KOPT-K1 (cell line): Measurements from ENCODE around the gene CSHL1.
"Not testable (repeated sequence)": the region's sequence is repeated elsewhere in the genome, so short reads cannot be mapped to it uniquely, and the experiment has no call there.

Source experiments
- H3K27ac ChIP-seq: fragments of 200-600 bp; sonication (generic); 2 replicates; pipeline ENCODE4 v1.5.1; 2016; ENCODE audit warnings: antibody characterized with exemption, mild to moderate bottlenecking, low read depth, low read length; ENCODE audit not compliant: poor library complexity, severe bottlenecking
- H3K36me3 ChIP-seq: fragments of 200-600 bp; sonication (generic); 2 replicates; pipeline ENCODE4 v1.5.1; 2017; ENCODE audit warnings: antibody characterized with exemption, mild to moderate bottlenecking, low read length, moderate library complexity; ENCODE audit not compliant: insufficient read depth
- H3K9me3 ChIP-seq: fragments of 200-600 bp; sonication (generic); 2 replicates; pipeline ENCODE4 v1.5.1; 2017; ENCODE audit warnings: antibody characterized with exemption, low read length, mild to moderate bottlenecking; ENCODE audit not compliant: insufficient read depth, poor library complexity, severe bottlenecking

The CSHL1 gene

DNA sequence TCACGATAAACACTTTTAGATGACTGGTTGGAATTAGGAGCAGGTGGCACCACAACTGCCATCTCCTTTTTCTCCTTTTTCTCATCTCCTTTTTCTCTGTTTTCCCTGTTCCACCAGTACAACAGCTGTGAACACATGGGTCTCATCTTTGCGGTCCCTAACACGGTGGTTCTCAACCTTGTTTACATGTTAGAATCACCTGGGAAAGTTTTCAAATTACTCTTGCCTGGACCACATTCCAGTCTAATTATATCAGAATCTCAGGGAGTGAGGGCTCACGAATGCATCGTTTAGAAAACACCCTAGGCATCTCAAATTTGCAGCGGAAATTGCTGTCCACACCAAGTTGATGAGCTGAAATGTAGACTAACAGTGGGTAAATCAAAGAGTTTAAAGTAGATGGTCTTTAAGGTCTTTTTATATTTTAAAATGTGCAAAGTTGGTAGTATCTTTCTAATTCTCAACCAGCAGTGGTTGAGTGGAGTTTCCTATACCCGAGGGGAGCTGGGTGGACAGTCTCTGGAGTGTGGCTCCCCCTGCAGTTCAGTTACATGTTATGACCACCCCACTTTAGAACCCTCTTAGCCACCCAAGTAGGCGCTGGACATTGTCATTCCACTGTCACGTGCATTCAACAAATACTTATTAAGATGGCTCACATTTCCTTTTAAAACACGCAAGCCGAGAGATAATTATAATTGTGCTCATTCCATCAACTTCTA is 18.6 kb downstream of the CSHL1 start:
- H3K9me3 ChIP-seq, H3K36me3 ChIP-seq, H3K27ac ChIP-seq: not testable (repeated sequence)

- H3K9me3 ChIP-seq, H3K27ac ChIP-seq, H3K36me3 ChIP-seq: not testable (repeated sequence)
Measured at GRCh38 chr17:63889026-63889848, 21.8 kb downstream of the CSHL1 start.

GRCh38 chr17:63885119-63885518 is 25.9 kb downstream of the CSHL1 start:
- H3K36me3 ChIP-seq, H3K27ac ChIP-seq, H3K9me3 ChIP-seq: not testable (repeated sequence)

- not testable (repeated sequence) for H3K9me3 ChIP-seq, H3K27ac ChIP-seq, H3K36me3 ChIP-seq
Measured at GRCh38 chr17:63882626-63883126, 28.4 kb downstream of the CSHL1 start.

- H3K36me3 ChIP-seq: no peaks in the 10 kb centered on the region
- H3K9me3 ChIP-seq: no peaks in the 10 kb centered on the region
- H3K27ac ChIP-seq: no peak within 1 kb of the TSS
Measured at GRCh38 chr17:63881935-63882601, 29.0 kb downstream of the CSHL1 start, which contains the start of gene GH2. Gene GH2 (minus strand): TSS chr17:63881944. CDS start chr17:63881801, 143 bp downstream.

DNA sequence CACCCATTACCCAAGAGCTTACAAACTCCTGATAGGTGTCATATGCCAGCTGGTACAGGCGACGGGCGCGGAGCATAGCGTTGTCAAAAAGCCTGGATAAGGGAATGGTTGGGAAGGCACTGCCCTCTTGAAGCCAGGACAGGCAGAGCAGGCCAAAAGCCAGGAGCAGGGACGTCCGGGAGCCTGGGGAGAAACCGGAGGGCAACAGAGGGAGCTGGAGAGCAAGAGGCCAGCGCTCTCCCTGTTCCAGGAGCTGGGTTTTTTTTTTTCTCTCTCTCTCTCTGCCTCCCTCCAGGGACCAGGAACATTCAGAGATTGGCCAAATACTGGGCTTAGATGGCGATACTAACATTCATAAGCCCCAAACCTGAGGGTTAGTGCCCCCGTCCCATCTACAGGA is 29.7 kb downstream of the CSHL1 start:
- not testable (repeated sequence) for H3K36me3 ChIP-seq, H3K9me3 ChIP-seq, H3K27ac ChIP-seq

- H3K27ac ChIP-seq: no peak overlapping the region
Measured at GRCh38 chr17:63880706-63881105, 30.4 kb downstream of the CSHL1 start.

GRCh38 chr17:63878413-63878812 is 32.6 kb downstream of the CSHL1 start:
- H3K36me3 ChIP-seq, H3K9me3 ChIP-seq, H3K27ac ChIP-seq: not testable (repeated sequence)

More at GRCh38 chr17:63880706-63881105, 30.4 kb downstream of the CSHL1 start:
- Histone ChIP-seq H3K9me3 (no peaks in the 10 kb centered on the region), H3K36me3 (no peaks in the 10 kb centered on the region)

- H3K36me3 ChIP-seq: not testable (repeated sequence)
Measured at GRCh38 chr17:63874693-63875092, 36.4 kb downstream of the CSHL1 start.

GRCh38 chr17:63874061-63874626 is 36.9 kb downstream of the CSHL1 start:
- H3K9me3 ChIP-seq, H3K36me3 ChIP-seq, H3K27ac ChIP-seq: not testable (repeated sequence)

More at GRCh38 chr17:63874693-63875092, 36.4 kb downstream of the CSHL1 start:
- H3K27ac ChIP-seq, H3K9me3 ChIP-seq: not testable (repeated sequence)

GRCh38 chr17:63873577-63873976 is 37.5 kb downstream of the CSHL1 start, which contains the start of gene CSH2:
Gene CSH2 (minus strand): TSS chr17:63873677. CDS start chr17:63873614, 63 bp downstream.
- H3K9me3 ChIP-seq, H3K36me3 ChIP-seq, H3K27ac ChIP-seq: not testable (repeated sequence)

- not testable (repeated sequence) for H3K36me3 ChIP-seq, H3K27ac ChIP-seq
Measured at GRCh38 chr17:63871646-63872365, 39.3 kb downstream of the CSHL1 start.

DNA sequence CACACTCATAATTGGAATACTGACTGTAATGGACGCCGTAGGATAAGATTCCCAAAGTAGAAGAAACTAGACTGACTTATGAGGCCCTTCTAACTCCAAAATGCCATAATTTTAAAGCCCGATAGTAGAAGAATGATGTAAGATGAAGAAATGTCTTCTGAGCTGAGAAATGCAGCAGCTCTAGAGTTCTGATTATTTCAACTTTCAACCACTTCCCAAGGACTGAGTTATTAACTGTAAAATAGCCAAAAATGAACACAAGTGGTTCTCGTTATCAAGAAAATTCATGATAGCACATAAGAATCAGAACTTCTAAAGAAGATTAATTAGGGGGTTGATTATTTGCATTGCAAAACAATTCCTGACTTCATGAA is 40.8 kb downstream of the CSHL1 start:
- not testable (repeated sequence) for H3K36me3 ChIP-seq, H3K27ac ChIP-seq, H3K9me3 ChIP-seq

More at GRCh38 chr17:63871646-63872365, 39.3 kb downstream of the CSHL1 start:
- not testable (repeated sequence) for H3K9me3 ChIP-seq

- not testable (repeated sequence) for H3K9me3 ChIP-seq, H3K36me3 ChIP-seq, H3K27ac ChIP-seq
Measured at GRCh38 chr17:63869491-63870291, 41.4 kb downstream of the CSHL1 start.
